ENCODE data around the gene SPTBN4.

Gene SPTBN4

DNA sequence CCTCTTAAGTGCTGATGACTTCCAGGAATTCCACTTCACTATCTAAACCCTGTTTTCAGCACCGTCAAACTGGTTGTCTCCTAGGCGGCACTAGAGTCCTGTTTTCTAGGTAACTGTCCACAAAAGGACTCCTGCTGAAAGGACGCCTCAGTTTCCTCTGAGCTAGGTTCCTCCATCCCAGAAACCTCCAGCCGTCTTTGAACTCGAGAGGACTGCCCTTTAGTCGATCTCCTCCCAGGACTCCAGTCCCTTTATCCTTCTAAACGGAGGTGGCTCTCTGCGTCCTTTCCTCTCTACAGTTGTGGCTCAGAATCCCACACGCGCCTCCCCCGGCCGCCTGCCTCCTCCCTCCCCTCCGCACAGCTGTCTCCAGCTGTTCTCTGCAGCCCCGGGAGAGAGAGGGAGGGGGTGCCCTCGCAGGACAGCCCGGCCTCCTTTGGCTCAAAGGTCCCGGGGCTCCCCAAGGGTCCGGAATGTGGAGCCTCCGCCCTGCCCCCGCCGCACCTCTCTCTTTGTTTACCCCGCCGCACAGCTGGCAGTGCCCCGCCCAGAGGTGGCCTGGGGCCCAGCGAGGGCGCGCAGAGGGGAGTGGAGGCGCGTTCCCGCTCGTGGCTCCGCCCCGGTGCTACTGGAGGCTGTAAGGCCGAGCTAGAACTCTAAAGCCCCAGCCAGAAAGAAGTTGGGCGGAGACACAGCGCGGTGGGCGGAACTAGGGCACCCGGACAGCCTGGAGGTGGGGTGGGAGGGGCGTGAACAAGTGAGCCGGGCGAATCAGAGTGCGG lies 136.8 kb downstream of the SPTBN4 start:
- DNase-seq (ENCODE audit: low read depth in 3 of 3) = peak; percentile 84 to 97 (median 96)

DNA sequence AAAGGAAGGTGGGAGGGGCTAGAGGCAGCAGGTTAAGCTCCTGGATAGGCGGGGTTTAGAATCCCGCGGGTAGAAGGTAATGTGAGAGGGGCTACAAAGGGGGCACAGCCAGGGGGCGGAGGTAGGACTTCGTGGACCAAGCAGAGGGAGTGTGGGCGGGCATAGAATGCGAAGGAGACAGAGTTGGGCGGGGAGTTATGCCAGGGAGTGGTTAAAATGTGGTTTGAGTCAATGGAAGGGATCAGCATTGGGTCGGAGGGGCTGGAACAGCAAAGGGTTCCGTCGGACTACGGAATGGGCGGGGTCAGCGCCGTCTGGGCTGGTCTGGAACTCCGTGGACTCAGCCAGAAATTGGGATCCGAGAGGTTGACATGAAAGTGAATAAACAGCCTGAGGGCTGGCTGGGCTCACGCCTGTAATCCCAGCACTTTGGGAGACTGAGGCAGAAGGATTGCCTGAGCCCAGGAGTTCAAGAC lies 137.4 kb downstream of the SPTBN4 start:
- no peak for DNase-seq (ENCODE audit: low read depth in 3 of 3)

DNA sequence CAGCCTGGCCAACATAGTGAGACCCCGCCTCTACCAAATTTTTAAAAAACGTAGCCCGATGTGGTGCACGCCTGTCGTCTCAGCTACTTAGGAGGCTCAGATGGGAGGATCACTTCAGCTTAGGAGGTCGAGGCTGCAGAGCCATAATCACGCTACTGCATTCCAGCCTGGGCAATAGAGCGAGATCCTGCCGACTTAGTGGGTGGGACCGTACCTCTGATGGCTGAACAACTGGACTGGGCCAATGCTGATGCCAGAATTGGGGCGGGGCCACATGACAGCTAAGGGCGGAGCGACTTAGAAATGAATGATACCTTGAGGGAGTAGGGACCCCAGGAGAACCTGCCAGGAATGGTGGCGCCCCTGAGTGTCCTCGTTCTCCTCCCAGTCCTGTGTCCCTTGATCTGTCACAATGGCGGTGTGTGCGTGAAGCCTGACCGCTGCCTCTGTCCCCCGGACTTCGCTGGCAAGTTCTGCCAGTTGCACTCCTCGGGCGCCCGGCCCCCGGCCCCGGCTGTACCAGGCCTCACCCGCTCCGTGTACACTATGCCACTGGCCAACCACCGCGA lies 137.9 kb downstream of the SPTBN4 start:
- DNase-seq (ENCODE audit: low read depth in 3 of 3) = no peak

DNA sequence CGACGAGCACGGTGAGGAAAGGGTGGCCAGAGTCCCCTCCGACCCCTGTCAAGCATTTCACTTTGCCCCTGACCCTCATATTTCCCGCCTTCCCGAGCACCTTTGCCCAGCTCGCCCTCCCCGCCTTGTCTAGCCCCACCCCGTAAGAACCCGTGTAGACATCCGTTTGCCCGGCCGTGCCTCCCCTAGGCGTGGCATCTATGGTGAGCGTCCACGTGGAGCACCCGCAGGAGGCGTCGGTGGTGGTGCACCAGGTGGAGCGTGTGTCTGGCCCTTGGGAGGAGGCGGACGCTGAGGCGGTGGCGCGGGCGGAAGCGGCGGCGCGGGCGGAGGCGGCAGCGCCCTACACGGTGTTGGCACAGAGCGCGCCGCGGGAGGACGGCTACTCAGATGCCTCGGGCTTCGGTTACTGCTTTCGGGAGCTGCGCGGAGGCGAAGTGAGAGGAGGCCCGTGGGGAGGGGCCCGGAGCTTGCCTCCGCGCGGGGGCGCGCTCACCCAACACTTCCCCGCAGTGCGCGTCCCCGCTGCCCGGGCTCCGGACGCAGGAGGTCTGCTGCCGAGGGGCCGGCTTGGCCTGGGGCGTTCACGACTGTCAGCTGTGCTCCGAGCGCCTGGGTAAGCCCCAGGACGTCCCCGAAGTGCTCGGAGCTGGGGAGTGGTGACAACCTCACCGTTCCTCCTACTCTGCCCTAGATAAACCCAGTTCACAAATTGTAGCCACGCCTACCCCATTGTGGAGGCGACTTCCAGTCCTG lies 138.6 kb downstream of the SPTBN4 start:
- DNase-seq (ENCODE audit: low read depth in 3 of 3) = peak; percentile 66 to 81 (median 79)

DNA sequence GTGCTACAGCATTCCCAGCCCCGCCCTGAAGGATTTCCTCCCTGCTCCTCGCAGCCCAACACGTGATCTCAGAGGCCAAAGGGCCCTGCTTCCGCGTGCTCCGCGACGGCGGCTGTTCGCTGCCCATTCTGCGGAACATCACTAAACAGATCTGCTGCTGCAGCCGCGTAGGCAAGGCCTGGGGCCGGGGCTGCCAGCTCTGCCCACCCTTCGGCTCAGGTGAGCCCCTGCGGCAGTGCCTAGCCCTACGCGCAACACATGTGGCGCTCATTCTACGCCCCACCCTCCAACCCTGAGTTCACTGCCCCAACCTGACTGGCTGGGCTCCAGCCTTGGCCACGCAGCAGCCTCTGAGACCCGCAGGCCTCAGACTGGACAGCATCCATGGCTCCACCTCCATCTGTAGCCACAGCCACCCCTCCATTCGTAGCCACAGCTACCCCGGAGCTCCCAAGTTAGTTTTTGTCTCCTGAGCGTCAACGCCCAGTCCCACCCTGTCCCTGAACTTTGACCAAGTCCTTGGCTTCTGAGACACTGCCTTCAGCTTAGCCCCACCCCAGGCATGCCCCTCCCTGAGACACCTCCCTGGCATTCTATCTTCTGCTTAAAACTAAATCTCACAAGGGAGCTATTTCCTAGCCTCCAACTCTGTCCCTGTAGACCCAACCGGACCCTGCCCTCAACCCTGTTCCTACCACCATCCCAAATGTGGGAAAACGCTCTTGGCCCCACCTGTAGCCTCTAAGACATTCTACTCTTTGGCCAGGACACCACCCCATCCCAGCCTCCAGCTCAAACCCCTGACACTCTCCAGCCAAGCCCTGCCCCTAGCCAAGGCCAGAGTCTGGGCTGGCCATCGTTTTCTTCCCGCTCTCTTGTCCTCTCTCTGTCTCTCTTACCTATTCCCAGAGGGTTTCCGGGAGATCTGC lies 140.8 kb downstream of the SPTBN4 start:
- DNase-seq (ENCODE audit: low read depth in 3 of 3) = no peak

DNA sequence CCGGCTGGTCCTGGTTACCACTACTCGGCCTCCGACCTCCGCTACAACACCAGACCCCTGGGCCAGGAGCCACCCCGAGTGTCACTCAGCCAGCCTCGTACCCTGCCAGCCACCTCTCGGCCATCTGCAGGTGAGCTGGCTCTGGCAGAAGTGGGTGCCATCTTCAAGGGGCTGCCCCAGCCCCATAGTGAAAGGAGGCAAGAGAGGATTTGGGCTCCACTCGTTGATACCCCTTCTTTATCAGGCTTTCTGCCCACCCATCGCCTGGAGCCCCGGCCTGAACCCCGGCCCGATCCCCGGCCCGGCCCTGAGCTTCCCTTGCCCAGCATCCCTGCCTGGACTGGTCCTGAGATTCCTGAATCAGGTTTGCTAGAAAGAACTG lies 141.4 kb downstream of the SPTBN4 start:
- DNase-seq (ENCODE audit: low read depth in 3 of 3) = no peak

DNA sequence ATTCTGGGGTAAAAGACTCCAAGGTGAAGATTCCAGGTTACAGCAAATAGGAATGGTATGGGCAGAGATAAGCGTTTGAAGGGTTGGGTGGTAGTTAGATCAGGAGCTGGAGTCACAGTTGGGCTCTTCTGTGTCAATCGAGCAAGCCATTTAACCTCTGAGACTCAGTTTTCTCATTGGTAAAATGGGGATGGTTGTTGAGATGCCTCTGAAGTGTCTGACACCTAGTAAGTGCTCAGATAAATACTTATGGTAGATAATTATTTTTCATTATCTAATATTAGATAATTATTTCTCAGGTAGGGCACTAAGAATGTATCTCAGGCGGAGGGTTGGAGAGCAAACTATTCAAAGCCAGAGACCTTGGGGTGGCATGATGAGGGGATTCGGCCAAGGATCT lies 142.2 kb downstream of the SPTBN4 start:
- no peak for DNase-seq (ENCODE audit: low read depth in 3 of 3)

DNA sequence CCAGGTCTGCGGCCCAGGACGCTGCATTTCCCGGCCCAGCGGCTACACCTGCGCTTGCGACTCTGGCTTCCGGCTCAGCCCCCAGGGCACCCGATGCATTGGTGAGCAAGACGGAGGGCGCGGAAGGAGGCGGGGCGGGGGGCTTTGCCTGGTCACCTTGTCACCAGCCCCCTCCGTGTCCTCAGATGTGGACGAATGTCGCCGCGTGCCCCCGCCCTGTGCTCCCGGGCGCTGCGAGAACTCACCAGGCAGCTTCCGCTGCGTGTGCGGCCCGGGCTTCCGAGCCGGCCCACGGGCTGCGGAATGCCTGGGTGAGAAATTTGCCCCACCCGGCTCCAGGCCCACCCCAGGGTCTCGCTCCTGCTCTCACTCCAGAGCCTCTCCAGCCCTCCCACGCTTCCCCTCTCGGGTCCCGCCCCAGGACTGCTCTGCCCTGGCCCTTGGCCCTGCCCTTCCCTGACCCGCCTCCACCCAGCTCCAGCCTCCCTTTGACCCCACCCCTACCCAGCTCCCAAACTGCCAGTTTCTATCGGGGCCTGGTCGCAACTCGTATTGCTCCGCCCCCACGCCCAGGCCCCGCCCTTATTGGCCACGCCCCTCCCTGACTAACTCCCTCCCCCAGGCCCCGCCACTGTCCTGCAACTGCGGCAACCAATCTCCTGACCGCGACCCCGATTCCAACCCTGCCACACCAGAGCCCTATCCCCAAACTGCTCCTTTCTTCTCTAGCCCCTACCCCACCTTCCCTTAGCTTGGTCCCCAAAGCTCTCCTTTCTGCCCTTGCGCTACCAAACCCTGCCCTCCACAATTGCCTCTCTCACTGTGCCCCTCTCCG lies 143.0 kb downstream of the SPTBN4 start:
- DNase-seq (ENCODE audit: low read depth in 3 of 3) = peak; percentile 78 to 88 (median 84)

DNA sequence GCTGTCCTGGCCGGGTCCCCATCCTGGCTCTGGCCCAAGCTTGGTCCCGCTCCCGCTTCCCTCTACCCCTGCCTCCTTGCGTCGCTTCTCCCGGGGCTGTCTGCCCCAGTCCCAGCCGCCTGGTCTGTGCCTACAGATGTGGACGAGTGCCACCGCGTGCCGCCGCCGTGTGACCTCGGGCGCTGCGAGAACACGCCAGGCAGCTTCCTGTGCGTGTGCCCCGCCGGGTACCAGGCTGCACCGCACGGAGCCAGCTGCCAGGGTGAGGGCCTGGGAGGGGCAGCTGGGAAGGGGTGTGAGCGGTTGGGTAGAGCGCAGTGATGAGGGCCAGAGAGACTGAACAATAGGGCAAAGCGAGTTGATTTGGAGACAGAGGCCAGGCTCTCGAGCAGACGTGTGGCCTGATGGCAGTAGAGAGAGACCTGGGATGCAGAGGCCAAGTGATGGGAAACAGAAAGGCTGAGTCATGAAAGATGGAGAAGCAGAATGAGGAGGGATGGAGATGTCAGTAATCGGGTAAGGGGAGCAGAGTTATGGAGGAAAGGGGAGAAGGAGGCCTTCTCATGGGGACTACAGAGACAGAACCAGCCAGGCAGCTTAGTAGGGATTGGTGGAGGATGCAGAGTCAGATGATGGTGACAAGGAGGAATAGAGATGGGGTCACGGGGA lies 143.7 kb downstream of the SPTBN4 start:
- DNase-seq (ENCODE audit: low read depth in 3 of 3) = no peak

DNA sequence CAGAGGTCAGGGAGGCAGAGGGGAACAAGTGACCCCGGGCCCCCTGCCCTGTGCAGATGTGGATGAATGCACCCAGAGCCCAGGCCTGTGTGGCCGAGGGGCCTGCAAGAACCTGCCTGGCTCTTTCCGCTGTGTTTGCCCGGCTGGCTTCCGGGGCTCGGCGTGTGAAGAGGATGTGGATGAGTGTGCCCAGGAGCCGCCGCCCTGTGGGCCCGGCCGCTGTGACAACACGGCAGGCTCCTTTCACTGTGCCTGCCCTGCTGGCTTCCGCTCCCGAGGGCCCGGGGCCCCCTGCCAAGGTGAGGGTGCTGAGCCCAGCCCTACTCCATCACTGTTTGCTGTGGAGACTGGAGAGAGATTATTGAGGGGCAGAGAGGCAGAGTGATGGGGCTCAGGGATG lies 144.3 kb downstream of the SPTBN4 start:
- no peak for DNase-seq (ENCODE audit: low read depth in 3 of 3)

DNA sequence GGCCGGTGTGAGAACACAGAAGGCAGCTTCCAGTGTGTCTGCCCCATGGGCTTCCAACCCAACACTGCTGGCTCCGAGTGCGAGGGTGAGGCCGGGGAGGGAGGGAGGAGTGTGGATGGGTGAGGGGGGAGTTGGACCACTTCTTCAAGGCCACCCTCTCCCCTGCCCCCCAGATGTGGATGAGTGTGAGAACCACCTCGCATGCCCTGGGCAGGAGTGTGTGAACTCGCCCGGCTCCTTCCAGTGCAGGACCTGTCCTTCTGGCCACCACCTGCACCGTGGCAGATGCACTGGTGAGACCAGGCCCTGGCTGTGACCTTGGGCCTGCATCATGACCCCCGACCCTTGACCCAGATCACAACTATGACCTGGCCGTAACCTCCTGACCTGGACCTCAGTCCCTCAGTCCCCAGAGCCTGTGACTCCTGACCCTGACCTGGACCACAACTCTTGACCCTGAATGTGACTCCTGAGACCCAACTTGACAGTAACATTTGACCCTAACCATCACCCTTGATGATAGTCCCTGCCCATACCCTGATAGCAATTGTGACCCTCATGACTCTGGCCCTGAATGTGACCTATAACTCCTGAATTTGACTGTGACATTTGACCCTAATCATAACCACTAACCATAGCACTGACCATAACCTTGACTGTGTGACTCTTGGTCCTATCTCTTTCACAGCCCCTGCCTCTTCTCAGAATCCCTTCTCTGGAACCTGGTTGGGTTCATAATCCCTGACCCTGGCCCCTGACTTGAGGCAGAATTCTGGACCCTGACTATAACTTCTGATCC lies 145.3 kb downstream of the SPTBN4 start:
- DNase-seq (ENCODE audit: low read depth in 3 of 3) = no peak

DNA sequence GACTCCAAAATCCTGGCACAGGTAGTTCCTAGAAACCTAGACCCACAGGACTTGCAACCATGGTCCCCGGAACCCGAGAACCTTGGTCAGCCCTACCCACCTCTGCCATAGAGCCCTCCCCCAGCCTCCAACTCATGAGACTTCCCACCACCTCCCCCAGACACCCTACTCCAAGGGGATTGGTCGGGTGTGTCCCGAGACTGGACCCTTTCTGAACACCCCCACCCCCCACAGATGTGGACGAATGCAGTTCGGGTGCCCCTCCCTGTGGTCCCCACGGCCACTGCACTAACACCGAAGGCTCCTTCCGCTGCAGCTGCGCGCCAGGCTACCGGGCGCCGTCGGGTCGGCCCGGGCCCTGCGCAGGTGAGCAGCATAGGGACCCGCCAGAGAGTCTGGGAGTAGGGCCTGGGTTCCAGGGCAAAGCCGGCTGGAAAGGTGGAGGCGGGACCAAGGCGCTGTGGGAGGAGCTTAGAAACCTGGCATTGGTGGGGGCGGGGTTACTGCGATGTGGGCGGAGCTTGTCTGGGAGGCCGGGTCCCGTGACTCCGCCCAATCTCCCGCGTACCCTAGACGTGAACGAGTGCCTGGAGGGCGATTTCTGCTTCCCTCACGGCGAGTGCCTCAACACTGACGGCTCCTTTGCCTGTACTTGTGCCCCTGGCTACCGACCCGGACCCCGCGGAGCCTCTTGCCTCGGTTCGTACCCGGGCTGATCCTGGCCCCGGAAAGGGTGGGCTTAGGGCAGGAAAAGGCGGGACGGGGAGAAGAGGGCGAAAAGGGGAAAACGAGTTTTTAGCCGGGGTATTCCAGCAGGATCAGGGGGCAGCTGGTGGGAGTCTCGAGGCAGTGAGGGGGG lies 146.3 kb downstream of the SPTBN4 start:
- DNase-seq (ENCODE audit: low read depth in 3 of 3) = peak; percentile 75 to 78 (median 75)

DNA sequence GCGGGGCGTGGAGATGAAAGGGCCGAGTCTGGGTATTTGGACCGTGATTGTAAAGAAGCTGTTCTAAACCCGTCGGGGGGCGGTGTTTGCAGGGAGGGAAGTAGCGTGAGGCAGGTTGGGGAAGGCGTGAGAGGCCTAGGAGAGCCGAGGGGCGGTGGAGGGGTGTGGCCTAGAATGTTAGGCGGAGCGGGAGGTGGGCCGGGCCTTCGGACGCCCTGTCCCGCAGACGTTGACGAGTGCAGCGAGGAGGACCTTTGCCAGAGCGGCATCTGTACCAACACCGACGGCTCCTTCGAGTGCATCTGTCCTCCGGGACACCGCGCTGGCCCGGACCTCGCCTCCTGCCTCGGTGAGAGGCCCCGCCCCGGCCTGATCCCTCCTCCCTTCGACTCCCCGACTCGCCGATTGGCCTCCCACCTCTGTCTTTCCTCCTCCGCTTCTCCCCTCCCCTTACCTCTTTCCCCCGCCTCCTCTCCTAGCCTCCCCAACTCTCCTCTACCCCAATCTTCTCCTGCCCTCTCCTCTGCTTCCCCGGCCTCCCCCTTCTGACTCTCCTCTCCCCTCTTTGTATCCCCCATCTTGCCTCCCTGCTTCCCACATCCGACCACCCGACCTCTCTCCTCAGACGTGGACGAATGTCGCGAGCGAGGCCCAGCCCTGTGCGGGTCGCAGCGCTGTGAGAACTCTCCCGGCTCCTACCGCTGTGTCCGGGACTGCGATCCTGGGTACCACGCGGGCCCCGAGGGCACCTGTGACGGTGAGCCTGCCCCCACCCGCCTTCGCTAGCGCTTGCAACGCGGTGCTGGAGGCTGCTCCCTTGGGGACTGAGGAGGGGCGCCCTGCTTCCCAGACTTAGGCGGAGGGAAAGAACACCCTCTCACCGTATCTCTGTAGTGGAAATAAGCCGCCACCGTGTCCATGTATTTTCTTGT lies 147.2 kb downstream of the SPTBN4 start:
- DNase-seq (ENCODE audit: low read depth in 3 of 3) = peak; percentile 84 to 87 (median 85)

DNA sequence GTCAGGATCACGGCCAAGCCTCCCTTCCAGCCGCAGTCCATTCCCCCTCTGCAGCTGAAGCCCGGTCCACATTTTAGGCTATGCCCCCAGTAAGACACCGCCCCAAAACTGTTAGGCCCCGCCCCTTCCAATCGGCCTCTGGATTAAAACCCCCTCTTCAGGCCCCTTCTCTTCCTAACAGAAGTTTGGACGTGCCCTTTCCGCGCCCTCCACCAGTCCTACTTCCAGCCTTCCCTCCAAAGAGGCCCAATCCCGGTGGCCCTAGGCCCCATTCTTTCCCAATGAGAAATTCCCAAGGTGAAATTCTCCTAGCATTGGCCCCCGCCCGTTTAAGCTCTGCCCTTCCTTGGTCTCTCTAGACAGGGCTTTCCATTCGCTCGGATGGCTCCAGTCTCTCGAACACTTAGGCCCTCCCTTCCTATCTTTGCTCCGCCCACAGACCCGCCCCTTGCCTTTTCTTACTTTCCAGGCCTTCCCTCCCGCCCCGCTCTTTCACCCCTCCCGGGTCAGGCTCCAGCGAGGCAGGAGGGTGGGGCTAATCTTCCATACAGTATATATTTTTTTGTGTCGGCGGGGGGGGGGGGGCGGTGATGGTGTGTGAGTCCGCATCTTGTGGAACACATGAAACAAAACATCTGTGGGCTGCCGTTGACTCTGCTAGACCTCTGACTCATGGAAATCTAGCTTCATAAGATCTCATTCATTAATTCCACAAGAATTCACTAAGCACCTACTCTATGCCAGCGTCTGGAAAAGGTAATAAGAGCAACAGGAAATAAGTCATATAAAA lies 148.0 kb downstream of the SPTBN4 start:
- peak; percentile 93 to 96 (median 96) for DNase-seq (ENCODE audit: low read depth in 3 of 3)

DNA sequence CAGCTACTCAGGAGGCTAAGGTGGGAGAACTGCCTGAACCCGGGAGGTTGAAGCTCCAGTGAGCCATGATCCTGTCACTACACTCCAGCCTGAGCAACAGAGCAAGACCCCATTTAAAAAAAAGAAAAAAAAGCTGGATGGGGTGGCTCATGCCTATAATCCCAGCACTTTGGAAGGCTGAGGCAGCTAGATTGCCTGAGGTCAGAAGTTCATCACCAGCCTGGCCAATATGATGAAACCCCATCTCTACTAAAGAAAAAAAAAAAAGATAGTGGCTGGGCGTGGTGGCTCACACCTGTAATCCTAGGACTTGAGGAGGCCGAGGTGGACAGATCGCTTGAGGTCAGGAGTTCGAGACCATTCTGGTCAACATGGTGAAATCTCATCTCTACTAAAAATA lies 149.4 kb downstream of the SPTBN4 start:
- no peak for DNase-seq (ENCODE audit: low read depth in 3 of 3)

DNA sequence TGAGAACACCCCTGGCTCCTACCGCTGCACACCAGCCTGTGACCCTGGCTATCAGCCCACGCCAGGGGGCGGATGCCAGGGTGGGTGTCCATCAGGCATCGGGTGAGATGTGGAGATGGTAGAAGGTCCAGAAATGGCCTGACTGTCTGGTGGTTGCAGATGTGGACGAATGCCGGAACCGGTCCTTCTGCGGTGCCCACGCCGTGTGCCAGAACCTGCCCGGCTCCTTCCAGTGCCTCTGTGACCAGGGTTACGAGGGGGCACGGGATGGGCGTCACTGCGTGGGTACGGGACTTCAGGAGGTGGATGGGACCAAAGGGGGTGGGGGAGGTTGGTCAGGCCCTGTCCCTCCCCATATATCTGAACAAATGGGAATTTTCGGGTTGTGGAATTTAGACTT lies 150.1 kb downstream of the SPTBN4 start:
- no peak for DNase-seq (ENCODE audit: low read depth in 3 of 3)

All from stimulated activated CD4-positive, alpha-beta T cell treated with anti-CD3 and anti-CD28 coated beads, TNF-alpha, amount 100 ng/mL, for 4 hours (primary cell).